ENCODE data around the gene SULT1A4. TPM values are rescaled to one million over a fixed set of nuclear protein-coding genes. Genes with fewer than 3 reads are reported as not detected.

The SULT1A4 gene
- total RNA-seq, 1 experiment from 2014 or later: 0.58 TPM

Other genes starting within 250 kb of the SULT1A4 start
- gene NPIPB11, start 53.2 kb upstream of the SULT1A4 start, total RNA-seq (2014; rRNA removed; shearing (Covaris generic)): not detected in 2 replicates
- gene BOLA2, start 5.6 kb upstream of the SULT1A4 start, total RNA-seq (2014; rRNA removed; shearing (Covaris generic)): 13.3 and 23.1 TPM in 2 replicates
- 46.4 and 61.8 TPM in 2 replicates for gene SLX1B, start 5.4 kb upstream of the SULT1A4 start, total RNA-seq (2014; rRNA removed; shearing (Covaris generic))
- gene NPIPB12, start 46.5 kb downstream of the SULT1A4 start, total RNA-seq (2014; rRNA removed; shearing (Covaris generic)): 2.5 and 3.0 TPM in 2 replicates
- gene SPN, start 203.3 kb downstream of the SULT1A4 start, total RNA-seq (2014; rRNA removed; shearing (Covaris generic)): 0.37 TPM in 1 of 2 replicates, not detected in the other
- 96.6 and 105 TPM in 2 replicates for gene QPRT, start 219.3 kb downstream of the SULT1A4 start, total RNA-seq (2014; rRNA removed; shearing (Covaris generic))